ENCODE data around the gene ROR1. TPM values are rescaled to one million over a fixed set of nuclear protein-coding genes. Genes with fewer than 3 reads are reported as not detected.

The ROR1 gene
- total RNA-seq, 1 experiment from 2014 or later = 33.8 TPM

- intact Hi-C loops (cut with micrococcal nuclease; ENCODE audit: unreplicated experiment) = no loop called here
- Mint-ChIP-seq H3K4me1 (ENCODE audit: low read depth, unreplicated experiment) (peaks cover 12% of the 10 kb centered on the region), H3K36me3 (ENCODE audit: insufficient read depth, unreplicated experiment) (peaks cover 5% of the 10 kb centered on the region), H3K9me3 (ENCODE audit: low read depth, unreplicated experiment) (peaks cover 2% of the 10 kb centered on the region), H3K27ac (ENCODE audit: unreplicated experiment) (no peak overlapping the region), H3K27me3 (ENCODE audit: unreplicated experiment) (no peaks in the 10 kb centered on the region), H3K4me3 (ENCODE audit: low read depth, unreplicated experiment) (no peak overlapping the region)
- no TSS peak for BruUV-seq (replicated peaks)
- TF ChIP-seq, protein P1, sequence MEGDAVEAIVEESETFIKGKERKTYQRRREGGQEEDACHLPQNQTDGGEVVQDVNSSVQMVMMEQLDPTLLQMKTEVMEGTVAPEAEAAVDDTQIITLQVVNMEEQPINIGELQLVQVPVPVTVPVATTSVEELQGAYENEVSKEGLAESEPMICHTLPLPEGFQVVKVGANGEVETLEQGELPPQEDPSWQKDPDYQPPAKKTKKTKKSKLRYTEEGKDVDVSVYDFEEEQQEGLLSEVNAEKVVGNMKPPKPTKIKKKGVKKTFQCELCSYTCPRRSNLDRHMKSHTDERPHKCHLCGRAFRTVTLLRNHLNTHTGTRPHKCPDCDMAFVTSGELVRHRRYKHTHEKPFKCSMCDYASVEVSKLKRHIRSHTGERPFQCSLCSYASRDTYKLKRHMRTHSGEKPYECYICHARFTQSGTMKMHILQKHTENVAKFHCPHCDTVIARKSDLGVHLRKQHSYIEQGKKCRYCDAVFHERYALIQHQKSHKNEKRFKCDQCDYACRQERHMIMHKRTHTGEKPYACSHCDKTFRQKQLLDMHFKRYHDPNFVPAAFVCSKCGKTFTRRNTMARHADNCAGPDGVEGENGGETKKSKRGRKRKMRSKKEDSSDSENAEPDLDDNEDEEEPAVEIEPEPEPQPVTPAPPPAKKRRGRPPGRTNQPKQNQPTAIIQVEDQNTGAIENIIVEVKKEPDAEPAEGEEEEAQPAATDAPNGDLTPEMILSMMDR (IDR thresholded peaks at IDR 0.05; ENCODE audit: unreplicated experiment) = no peak
- CTCF ChIA-PET = no interaction called here
- DNase-seq = no peak
Observed at GRCh38 chr1:64131155-64131554, 357.3 kb downstream of the ROR1 start.

GRCh38 chr1:64133036-64133435 lies 359.2 kb downstream of the ROR1 start:
- no peak for DNase-seq
- Mint-ChIP-seq H3K9me3 (ENCODE audit: low read depth, unreplicated experiment) (no peaks in the 10 kb centered on the region), H3K36me3 (ENCODE audit: insufficient read depth, unreplicated experiment) (peaks cover 5% of the 10 kb centered on the region), H3K4me1 (ENCODE audit: low read depth, unreplicated experiment) (peaks cover 20% of the 10 kb centered on the region), H3K27me3 (ENCODE audit: unreplicated experiment) (no peaks in the 10 kb centered on the region), H3K27ac (ENCODE audit: unreplicated experiment) (no peak overlapping the region), H3K4me3 (ENCODE audit: low read depth, unreplicated experiment) (no peak overlapping the region)
- CTCF ChIA-PET = interaction anchor here (0.6 kb wide), 1 partner anchor 340 kb away, joined by 3 read pairs; no protein-coding TSS in a partner anchor
- TF ChIP-seq, protein P1 (IDR thresholded peaks at IDR 0.05; ENCODE audit: unreplicated experiment) = no peak
- intact Hi-C loops (cut with micrococcal nuclease; ENCODE audit: unreplicated experiment) = no loop called here
- BruUV-seq (replicated peaks) = no TSS peak

- Mint-ChIP-seq H3K9me3 (ENCODE audit: low read depth, unreplicated experiment) (no peaks in the 10 kb centered on the region), H3K4me3 (ENCODE audit: low read depth, unreplicated experiment) (no peak overlapping the region), H3K36me3 (ENCODE audit: insufficient read depth, unreplicated experiment) (peaks cover 11% of the 10 kb centered on the region), H3K27me3 (ENCODE audit: unreplicated experiment) (no peaks in the 10 kb centered on the region), H3K27ac (ENCODE audit: unreplicated experiment) (no peak overlapping the region), H3K4me1 (ENCODE audit: low read depth, unreplicated experiment) (peaks cover 20% of the 10 kb centered on the region)
- CTCF ChIA-PET = interaction anchor here (2.8 kb wide), 1 partner anchor 200 kb away, joined by 33 read pairs; no protein-coding TSS in a partner anchor
- intact Hi-C loops (cut with micrococcal nuclease; ENCODE audit: unreplicated experiment) = loop anchor here (2.0 to 5.0 kb wide), 3 partner anchors 107 to 521 kb away; partner anchors contain the start of gene ROR1
- no TSS peak for BruUV-seq (replicated peaks)
- no peak for DNase-seq
- TF ChIP-seq, protein P1 (IDR thresholded peaks at IDR 0.05; ENCODE audit: unreplicated experiment) = no peak
Observed at GRCh38 chr1:64135462-64136223, 361.8 kb downstream of the ROR1 start.

GRCh38 chr1:64136296-64136695 lies 362.5 kb downstream of the ROR1 start:
- Mint-ChIP-seq H3K27me3 (ENCODE audit: unreplicated experiment) (no peaks in the 10 kb centered on the region), H3K4me3 (ENCODE audit: low read depth, unreplicated experiment) (no peak overlapping the region), H3K9me3 (ENCODE audit: low read depth, unreplicated experiment) (no peaks in the 10 kb centered on the region), H3K27ac (ENCODE audit: unreplicated experiment) (no peak overlapping the region), H3K4me1 (ENCODE audit: low read depth, unreplicated experiment) (peaks cover 20% of the 10 kb centered on the region), H3K36me3 (ENCODE audit: insufficient read depth, unreplicated experiment) (peaks cover 11% of the 10 kb centered on the region)
- intact Hi-C loops (cut with micrococcal nuclease; ENCODE audit: unreplicated experiment) = loop anchor here (2.0 to 5.0 kb wide), 3 partner anchors 107 to 521 kb away; partner anchors contain the start of gene ROR1
- TF ChIP-seq, protein P1 (IDR thresholded peaks at IDR 0.05; ENCODE audit: unreplicated experiment) = no peak
- CTCF ChIA-PET = interaction anchor here (1.4 to 2.8 kb wide), 2 partner anchors 200 to 213 kb away, joined by 3 to 33 read pairs; no protein-coding TSS in a partner anchor
- no TSS peak for BruUV-seq (replicated peaks)
- DNase-seq = no peak

All from Calu3 (cell line).